Loucy (cell line): ENCODE data around the gene SUCLG1.

Experiments used
- H2AFZ ChIP-seq: fragments of 200-600 bp; sonication (generic); 2 replicates; pipeline ENCODE4 v1.6.0; 2016; ENCODE audit warnings: antibody characterized with exemption, mild to moderate bottlenecking, low read length, moderate library complexity
- H3F3A ChIP-seq: fragments of 200-600 bp; 2 replicates; pipeline ENCODE4 v1.6.0; 2016; ENCODE audit warnings: antibody characterized with exemption, low read depth, mild to moderate bottlenecking
- H3K27me3 ChIP-seq: fragments of 200-600 bp; sonication (generic); 2 replicates; pipeline ENCODE4 v1.6.1; 2014; ENCODE audit warnings: low read length, mild to moderate bottlenecking; ENCODE audit not compliant: insufficient read depth, poor library complexity, severe bottlenecking
- H3K36me3 ChIP-seq: fragments of 200-600 bp; sonication (generic); 2 replicates; pipeline ENCODE4 v1.6.1; 2016; ENCODE audit warnings: low read length; ENCODE audit not compliant: insufficient read depth
- H3K4me1 ChIP-seq: fragments of 200-600 bp; sonication (generic); 2 replicates; pipeline ENCODE4 v1.5.1; 2014; ENCODE audit warnings: low read length, mild to moderate bottlenecking; ENCODE audit not compliant: insufficient read depth, poor library complexity, severe bottlenecking
- H3K4me2 ChIP-seq: fragments of 200-600 bp; sonication (generic); 2 replicates; pipeline ENCODE4 v1.6.0; 2014; ENCODE audit warnings: antibody characterized with exemption, low read length, low read depth, mild to moderate bottlenecking; ENCODE audit not compliant: poor library complexity, severe bottlenecking
- H3K4me3 ChIP-seq: fragments of 200-600 bp; sonication (generic); 2 replicates; pipeline ENCODE4 v1.5.1; 2014; ENCODE audit warnings: low read length, mild to moderate bottlenecking, mixed read lengths; ENCODE audit not compliant: poor library complexity, severe bottlenecking
- H3K79me2 ChIP-seq: fragments of 200-600 bp; sonication (generic); 2 replicates; pipeline ENCODE4 v1.6.1; 2014; ENCODE audit warnings: low read length; ENCODE audit not compliant: insufficient read depth
- H3K9ac ChIP-seq: fragments of 200-600 bp; sonication (generic); 2 replicates; pipeline ENCODE4 v1.6.0; 2014; ENCODE audit warnings: mild to moderate bottlenecking, low read depth, low read length, moderate library complexity; ENCODE audit not compliant: poor library complexity, severe bottlenecking
- H3K9me2 ChIP-seq: fragments of 200-600 bp; sonication (generic); replicated peaks from 2 replicates; pipeline ENCODE4 v1.6.1; 2016; ENCODE audit warnings: low read depth, low read length, mixed read lengths
- H3K9me3 ChIP-seq: fragments of 200-600 bp; sonication (generic); 2 replicates; pipeline ENCODE4 v1.6.1; 2014; ENCODE audit warnings: mild to moderate bottlenecking, antibody characterized with exemption, low read length, low read depth; ENCODE audit not compliant: insufficient read depth
- H4K20me1 ChIP-seq: fragments of 200-600 bp; sonication (generic); 2 replicates; pipeline ENCODE4 v1.6.0; 2014; ENCODE audit warnings: antibody characterized with exemption, low read length, mild to moderate bottlenecking; ENCODE audit not compliant: insufficient read depth, poor library complexity, severe bottlenecking
- CTCF ChIP-seq: fragments of 200-600 bp; sonication (generic); conservative IDR thresholded peaks from 2 replicates; pipeline ENCODE4 v1.5.1; 2014; ENCODE audit warnings: mild to moderate bottlenecking, antibody characterized with exemption, low read length
- EZH2phosphoT487 ChIP-seq: fragments of 200-600 bp; IDR thresholded peaks from 2 replicates; pipeline ENCODE4 v1.6.1; 2018; ENCODE audit warnings: antibody characterized with exemption, mild to moderate bottlenecking, moderate library complexity, borderline replicate concordance

Gene SUCLG1

GRCh38 chr2:84378960-84379359 is 80.1 kb downstream of the SUCLG1 start:
- Histone ChIP-seq H3K4me1 (peaks cover 6% of the 10 kb centered on the region), H3K9ac (no peak overlapping the region), H3K9me3 (no peaks in the 10 kb centered on the region), H3K4me2 (no peak overlapping the region), H3K9me2 (no peaks in the 10 kb centered on the region), H3K79me2 (no peaks in the 10 kb centered on the region), H3K27me3 (no peaks in the 10 kb centered on the region), H2AFZ (no peak overlapping the region), H3K4me3 (no peak overlapping the region), H3K36me3 (no peaks in the 10 kb centered on the region), H4K20me1 (no peaks in the 10 kb centered on the region), H3F3A (no peaks in the 10 kb centered on the region)
- TF ChIP-seq EZH2phosphoT487 = no peak
- no peak for TF ChIP-seq CTCF

GRCh38 chr2:84375020-84375419 is 84.1 kb downstream of the SUCLG1 start:
- H3K4me2 ChIP-seq = no peak overlapping the region
- H4K20me1 ChIP-seq = no peaks in the 10 kb centered on the region
- no peak overlapping the region for H3K9ac ChIP-seq
- no peaks in the 10 kb centered on the region for H3K36me3 ChIP-seq
- no peak overlapping the region for H2AFZ ChIP-seq
- no peaks in the 10 kb centered on the region for H3K9me2 ChIP-seq
- no peaks in the 10 kb centered on the region for H3K27me3 ChIP-seq
- H3K9me3 ChIP-seq = no peaks in the 10 kb centered on the region; the same call in 1 of the 2 replicates
- H3K4me3 ChIP-seq = no peak overlapping the region
- no peaks in the 10 kb centered on the region for H3F3A ChIP-seq
- no peaks in the 10 kb centered on the region for H3K79me2 ChIP-seq
- TF ChIP-seq EZH2phosphoT487 = no peak
- TF ChIP-seq CTCF = no peak
- H3K4me1 ChIP-seq = no peaks in the 10 kb centered on the region

DNA sequence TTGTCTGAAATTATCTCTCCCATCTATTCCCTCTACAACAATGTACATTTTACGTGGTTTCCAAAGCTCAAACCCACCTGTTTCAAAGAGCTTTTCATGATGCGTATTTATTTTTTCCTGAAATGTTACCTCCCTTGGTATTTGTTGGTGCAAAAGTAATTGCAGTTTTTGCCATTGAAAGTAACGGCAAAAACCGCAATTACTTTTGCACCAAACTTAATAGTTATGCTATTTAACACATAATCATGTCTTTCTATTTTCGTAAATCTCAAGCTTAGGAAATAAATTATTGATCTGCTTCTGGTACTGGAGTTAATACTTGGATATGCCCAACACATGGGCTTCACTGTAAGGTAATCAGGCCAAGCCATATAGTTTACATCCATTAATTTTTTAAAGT is 85.2 kb downstream of the SUCLG1 start:
- Histone ChIP-seq H4K20me1 (no peaks in the 10 kb centered on the region), H3K9me3 (no peaks in the 10 kb centered on the region; the same call in 1 of the 2 replicates), H3K27me3 (no peaks in the 10 kb centered on the region), H3K36me3 (no peaks in the 10 kb centered on the region), H3K9me2 (no peaks in the 10 kb centered on the region), H3K79me2 (no peaks in the 10 kb centered on the region), H3K9ac (no peak overlapping the region), H3K4me1 (no peaks in the 10 kb centered on the region), H3K4me2 (no peak overlapping the region), H3F3A (no peaks in the 10 kb centered on the region), H3K4me3 (no peak overlapping the region), H2AFZ (no peak overlapping the region)
- no peak for TF ChIP-seq CTCF
- no peak for TF ChIP-seq EZH2phosphoT487
